Activated naive CD8-positive, alpha-beta T cell (primary cell): Measurements from ENCODE around the gene CLRN3.

ENCODE experiments used
- H3K27ac Mint-ChIP-seq: one replicate; pipeline ENCODE4 v1.8.0; 2021; ENCODE audit warnings: mixed read lengths
- H3K27me3 Mint-ChIP-seq: one replicate; pipeline ENCODE4 v1.8.0; 2021; ENCODE audit warnings: mixed read lengths
- H3K36me3 Mint-ChIP-seq: one replicate; pipeline ENCODE4 v1.8.0; 2021; ENCODE audit warnings: mixed read lengths
- H3K4me1 Mint-ChIP-seq: one replicate; pipeline ENCODE4 v1.8.0; 2021; ENCODE audit warnings: low read depth, mixed read lengths
- H3K4me3 Mint-ChIP-seq: one replicate; pipeline ENCODE4 v1.8.0; 2021; ENCODE audit warnings: mild to moderate bottlenecking, mixed read lengths
- H3K9me3 Mint-ChIP-seq: one replicate; pipeline ENCODE4 v1.8.0; 2021; ENCODE audit warnings: low read depth, mixed read lengths

The CLRN3 gene

GRCh38 chr10:127877116-127877515, 15.6 kb downstream of the CLRN3 start:
- Mint-ChIP-seq H3K27ac (no peak overlapping the region), H3K4me3 (no peak overlapping the region), H3K36me3 (no peaks in the 10 kb centered on the region), H3K9me3 (no peaks in the 10 kb centered on the region), H3K27me3 (peaks cover 6% of the 10 kb centered on the region), H3K4me1 (peaks cover 9% of the 10 kb centered on the region)

- Mint-ChIP-seq H3K4me3 (no peak overlapping the region), H3K27me3 (peaks cover 12% of the 10 kb centered on the region), H3K36me3 (no peaks in the 10 kb centered on the region), H3K9me3 (no peaks in the 10 kb centered on the region), H3K4me1 (peaks cover 7% of the 10 kb centered on the region), H3K27ac (no peak overlapping the region)
Observed at GRCh38 chr10:127875916-127876315, 16.8 kb downstream of the CLRN3 start.

GRCh38 chr10:127875449-127875765, 17.3 kb downstream of the CLRN3 start:
- Mint-ChIP-seq H3K27ac (no peak overlapping the region), H3K36me3 (no peaks in the 10 kb centered on the region), H3K4me1 (peaks cover 3% of the 10 kb centered on the region), H3K9me3 (no peaks in the 10 kb centered on the region), H3K27me3 (peaks cover 14% of the 10 kb centered on the region), H3K4me3 (no peak overlapping the region)

GRCh38 chr10:127874671-127875448, 17.9 kb downstream of the CLRN3 start:
- H3K27me3 Mint-ChIP-seq, result peaks cover 16% of the 10 kb centered on the region
- H3K36me3 Mint-ChIP-seq, result no peaks in the 10 kb centered on the region
- no peak overlapping the region for H3K4me3 Mint-ChIP-seq
- H3K4me1 Mint-ChIP-seq, result no peaks in the 10 kb centered on the region
- peaks cover 3% of the 10 kb centered on the region for H3K9me3 Mint-ChIP-seq
- no peak overlapping the region for H3K27ac Mint-ChIP-seq

- Mint-ChIP-seq H3K27me3 (peaks cover 16% of the 10 kb centered on the region), H3K9me3 (peaks cover 4% of the 10 kb centered on the region), H3K4me3 (no peak overlapping the region), H3K36me3 (no peaks in the 10 kb centered on the region), H3K4me1 (no peaks in the 10 kb centered on the region), H3K27ac (no peak overlapping the region)
Observed at GRCh38 chr10:127873901-127874470, 18.8 kb downstream of the CLRN3 start.

GRCh38 chr10:127872871-127873600, 19.7 kb downstream of the CLRN3 start:
- Mint-ChIP-seq H3K4me3 (no peak overlapping the region), H3K36me3 (no peaks in the 10 kb centered on the region), H3K27me3 (peaks cover 16% of the 10 kb centered on the region), H3K4me1 (no peaks in the 10 kb centered on the region), H3K9me3 (peaks cover 4% of the 10 kb centered on the region), H3K27ac (no peak overlapping the region)

- Mint-ChIP-seq H3K4me1 (no peaks in the 10 kb centered on the region), H3K27ac (no peak overlapping the region), H3K4me3 (no peak overlapping the region), H3K27me3 (peaks cover 16% of the 10 kb centered on the region), H3K36me3 (no peaks in the 10 kb centered on the region), H3K9me3 (peaks cover 4% of the 10 kb centered on the region)
Observed at GRCh38 chr10:127872011-127872761, 20.6 kb downstream of the CLRN3 start.

- no peaks in the 10 kb centered on the region for H3K36me3 Mint-ChIP-seq
Observed at GRCh38 chr10:127871631-127872010, 21.1 kb downstream of the CLRN3 start.

GRCh38 chr10:127869329-127869728, 23.4 kb downstream of the CLRN3 start:
- no peaks in the 10 kb centered on the region for H3K4me1 Mint-ChIP-seq
- H3K27ac Mint-ChIP-seq, result no peak overlapping the region
- no peak overlapping the region for H3K4me3 Mint-ChIP-seq

More at GRCh38 chr10:127871631-127872010, 21.1 kb downstream of the CLRN3 start:
- Mint-ChIP-seq H3K9me3 (peaks cover 4% of the 10 kb centered on the region), H3K4me1 (no peaks in the 10 kb centered on the region), H3K27ac (no peak overlapping the region), H3K4me3 (no peak overlapping the region), H3K27me3 (peaks cover 16% of the 10 kb centered on the region)

GRCh38 chr10:127867805-127868204, 24.9 kb downstream of the CLRN3 start:
- H3K36me3 Mint-ChIP-seq, result peaks cover 3% of the 10 kb centered on the region
- no peak overlapping the region for H3K27ac Mint-ChIP-seq
- no peaks in the 10 kb centered on the region for H3K4me1 Mint-ChIP-seq
- peaks cover 12% of the 10 kb centered on the region for H3K9me3 Mint-ChIP-seq
- H3K4me3 Mint-ChIP-seq, result no peak overlapping the region
- peaks cover 13% of the 10 kb centered on the region for H3K27me3 Mint-ChIP-seq

More at GRCh38 chr10:127869329-127869728, 23.4 kb downstream of the CLRN3 start:
- peaks cover 13% of the 10 kb centered on the region for H3K27me3 Mint-ChIP-seq
- peaks cover 4% of the 10 kb centered on the region for H3K9me3 Mint-ChIP-seq
- no peaks in the 10 kb centered on the region for H3K36me3 Mint-ChIP-seq

GRCh38 chr10:127866276-127867013, 26.3 kb downstream of the CLRN3 start:
- Mint-ChIP-seq H3K36me3 (peaks cover 3% of the 10 kb centered on the region), H3K27me3 (peaks cover 8% of the 10 kb centered on the region), H3K27ac (no peak overlapping the region), H3K4me3 (no peak overlapping the region), H3K4me1 (no peaks in the 10 kb centered on the region), H3K9me3 (peaks cover 12% of the 10 kb centered on the region)

GRCh38 chr10:127863231-127863825, 29.4 kb downstream of the CLRN3 start:
- Mint-ChIP-seq H3K36me3 (peaks cover 3% of the 10 kb centered on the region), H3K27ac (no peak overlapping the region), H3K9me3 (peaks cover 8% of the 10 kb centered on the region), H3K4me1 (no peaks in the 10 kb centered on the region), H3K27me3 (no peaks in the 10 kb centered on the region), H3K4me3 (no peak overlapping the region)

- Mint-ChIP-seq H3K27me3 (no peaks in the 10 kb centered on the region), H3K4me3 (no peak overlapping the region), H3K9me3 (peaks cover 8% of the 10 kb centered on the region), H3K36me3 (peaks cover 3% of the 10 kb centered on the region), H3K4me1 (no peaks in the 10 kb centered on the region), H3K27ac (no peak overlapping the region)
Observed at GRCh38 chr10:127860592-127860991, 32.1 kb downstream of the CLRN3 start.

GRCh38 chr10:127855976-127856375, 36.8 kb downstream of the CLRN3 start:
- H3K4me1 Mint-ChIP-seq, result peaks cover 2% of the 10 kb centered on the region
- no peaks in the 10 kb centered on the region for H3K9me3 Mint-ChIP-seq
- no peaks in the 10 kb centered on the region for H3K36me3 Mint-ChIP-seq
- H3K27me3 Mint-ChIP-seq, result peaks cover 2% of the 10 kb centered on the region
- H3K27ac Mint-ChIP-seq, result no peak overlapping the region
- H3K4me3 Mint-ChIP-seq, result no peak overlapping the region
